T1000 (cell line): ENCODE data around the gene PPP1R10.
"Not testable (repeated sequence)": the region's sequence is repeated elsewhere in the genome, so short reads cannot be mapped to it uniquely, and the experiment has no call there.

Experiments
- DNase-seq: peaks from one replicate; lab custom pipeline; 2025; ENCODE audit warnings: mixed read lengths; lab: John Stamatoyannopoulos, UW

PPP1R10 gene

GRCh38 chr6:30616811-30617564 is at the start of gene PPP1R10:
TSS of gene PPP1R10 (minus strand) at chr6:30617243. CDS start at chr6:30609944, 7,299 bp downstream.
- DNase-seq, result peak; percentile 99

DNA sequence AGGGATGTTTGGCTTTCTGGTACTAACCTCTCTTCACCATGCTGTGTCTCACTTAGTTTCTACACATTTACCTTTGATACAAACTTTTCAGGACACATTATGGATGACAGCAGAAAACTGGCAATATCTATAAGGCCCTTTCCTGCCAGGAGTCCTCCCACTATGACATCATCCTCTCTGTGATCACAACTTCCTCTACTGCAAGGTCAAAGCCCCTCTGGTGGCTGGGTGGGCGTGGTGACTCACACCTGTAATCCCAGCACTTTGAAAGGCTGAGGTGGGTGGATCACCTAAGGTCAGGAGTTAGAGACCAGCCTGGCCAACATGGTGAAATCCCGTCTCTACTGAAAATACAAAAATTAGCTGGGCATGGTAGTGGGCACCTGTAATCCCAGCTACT is 49.3 kb upstream of the PPP1R10 start:
- not testable (repeated sequence) for DNase-seq

DNA sequence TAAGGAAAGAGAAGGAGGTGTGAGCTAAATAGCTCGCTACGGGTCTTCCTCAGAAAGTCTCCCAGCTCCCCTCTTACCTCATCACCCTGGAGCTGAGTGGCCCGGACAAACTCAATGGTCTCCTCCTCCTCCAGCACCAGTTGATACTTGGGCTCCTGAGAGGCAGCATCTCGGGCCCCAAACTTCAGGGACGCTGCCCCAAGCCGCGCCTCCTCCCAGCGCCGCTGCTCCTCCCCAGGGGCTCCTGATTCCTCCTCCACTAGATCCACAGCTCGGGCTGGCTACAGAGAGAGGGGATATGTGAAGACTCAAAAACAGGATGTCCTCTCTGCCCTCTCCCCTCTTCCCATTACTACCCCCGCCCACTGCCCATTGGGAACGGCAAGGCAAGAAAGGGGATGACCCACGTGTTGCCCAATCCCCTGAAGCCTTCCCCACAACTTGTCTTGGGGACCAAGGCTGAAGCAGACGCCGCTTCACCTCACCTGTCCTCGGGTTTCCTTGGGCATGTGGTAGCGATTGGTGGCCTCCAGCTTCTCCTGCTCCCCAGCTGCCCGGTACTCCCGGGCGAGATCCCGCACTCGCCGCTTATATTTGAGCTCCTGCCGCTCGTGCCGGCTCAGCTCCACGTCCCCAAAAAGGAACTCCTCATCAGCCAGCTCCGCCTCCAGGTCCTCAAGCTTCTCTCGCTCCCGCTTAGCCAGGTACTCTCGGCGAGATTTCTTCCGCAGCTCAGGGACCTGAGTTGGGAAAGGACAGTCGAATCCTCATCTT is 48.1 kb upstream of the PPP1R10 start:
- DNase-seq, result no peak

GRCh38 chr6:30657922-30658321 is 40.9 kb upstream of the PPP1R10 start:
- DNase-seq, result not testable (repeated sequence)

DNA sequence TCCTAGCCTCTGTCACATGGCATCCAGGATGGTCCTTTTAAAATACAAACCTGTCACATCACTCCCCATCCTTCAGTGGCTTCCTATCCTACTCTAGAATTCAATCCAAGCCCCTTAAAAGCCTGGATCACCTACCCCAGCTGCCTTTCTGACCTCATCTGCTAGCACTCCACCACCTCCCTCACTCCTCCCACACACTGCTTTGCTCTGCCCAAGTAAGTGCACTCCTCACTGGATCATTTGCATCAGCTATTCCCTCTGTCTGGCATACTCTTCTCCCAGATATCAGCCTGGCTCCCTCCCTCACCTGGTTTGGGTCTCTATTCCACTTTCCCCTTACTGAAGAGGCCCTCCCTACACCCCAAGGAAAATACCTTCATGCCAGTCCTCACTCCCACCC is 40.4 kb upstream of the PPP1R10 start:
- DNase-seq, result no peak

- DNase-seq, result no peak
These were observed 39.5 kb upstream of the PPP1R10 start for GRCh38 chr6:30656513-30656912.

DNA sequence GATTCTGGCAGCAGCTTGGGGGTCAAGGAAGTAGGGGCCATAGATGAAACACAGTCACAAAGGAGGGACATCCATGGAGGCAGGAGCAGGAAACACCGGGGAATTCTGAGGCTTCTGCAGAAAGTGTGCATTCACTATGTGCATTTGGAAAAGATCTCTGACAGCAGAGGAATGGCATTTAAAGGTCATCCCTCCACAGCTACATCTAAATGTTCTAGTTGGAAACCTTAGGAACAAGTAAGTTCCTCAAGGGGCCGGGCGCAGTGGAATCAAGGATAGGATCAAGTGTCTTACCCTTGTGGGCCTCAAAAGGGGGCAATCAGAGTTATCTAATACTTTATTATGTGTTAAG is 38.7 kb upstream of the PPP1R10 start:
- DNase-seq, result no peak

DNA sequence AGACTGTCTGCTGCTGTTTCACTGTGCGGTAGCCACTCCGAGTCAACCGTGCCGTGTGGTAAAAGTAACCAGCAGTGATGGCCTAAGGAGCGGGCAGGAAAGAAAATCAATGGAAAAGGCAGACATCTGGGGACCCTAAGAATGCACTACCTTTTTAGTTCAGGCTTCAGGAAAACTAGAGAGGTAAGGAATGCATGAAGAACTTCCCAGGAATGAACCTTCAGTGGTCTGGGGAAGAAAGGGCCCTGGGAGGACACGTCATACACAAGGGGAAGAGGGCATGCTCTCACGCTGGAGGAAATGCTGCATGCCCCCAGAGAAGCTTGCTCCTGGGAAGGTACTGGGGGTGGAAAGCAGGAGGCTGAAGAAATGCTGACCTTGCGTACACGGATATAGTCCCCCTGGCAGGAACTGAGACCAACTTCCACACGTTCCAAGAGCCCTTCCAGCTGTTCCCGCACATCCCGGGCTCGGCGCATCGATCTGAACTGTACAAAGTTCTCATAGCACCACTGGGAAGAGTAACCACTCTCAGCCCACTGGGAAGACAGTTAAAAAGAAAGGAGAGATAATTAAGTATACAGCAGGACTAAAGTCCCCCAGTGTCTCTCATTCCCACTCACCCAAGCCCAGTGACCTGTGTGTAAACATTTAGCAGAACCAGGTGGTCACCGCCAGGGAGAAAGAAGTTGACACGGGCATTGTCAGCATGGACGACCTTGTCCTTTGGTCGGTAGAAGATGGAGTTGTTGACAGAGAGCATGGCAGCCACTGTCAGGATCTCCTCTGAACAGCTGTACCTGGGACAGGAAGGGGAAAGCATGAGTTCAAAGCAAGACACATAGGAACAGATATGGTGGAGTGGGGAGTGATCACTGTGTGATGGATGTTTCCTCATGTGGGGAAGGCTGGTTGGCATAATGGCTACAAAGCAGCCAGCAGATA is 38.0 kb upstream of the PPP1R10 start:
- no peak for DNase-seq

- no peak for DNase-seq
These were observed 34.1 kb upstream of the PPP1R10 start for GRCh38 chr6:30651143-30651542.

DNA sequence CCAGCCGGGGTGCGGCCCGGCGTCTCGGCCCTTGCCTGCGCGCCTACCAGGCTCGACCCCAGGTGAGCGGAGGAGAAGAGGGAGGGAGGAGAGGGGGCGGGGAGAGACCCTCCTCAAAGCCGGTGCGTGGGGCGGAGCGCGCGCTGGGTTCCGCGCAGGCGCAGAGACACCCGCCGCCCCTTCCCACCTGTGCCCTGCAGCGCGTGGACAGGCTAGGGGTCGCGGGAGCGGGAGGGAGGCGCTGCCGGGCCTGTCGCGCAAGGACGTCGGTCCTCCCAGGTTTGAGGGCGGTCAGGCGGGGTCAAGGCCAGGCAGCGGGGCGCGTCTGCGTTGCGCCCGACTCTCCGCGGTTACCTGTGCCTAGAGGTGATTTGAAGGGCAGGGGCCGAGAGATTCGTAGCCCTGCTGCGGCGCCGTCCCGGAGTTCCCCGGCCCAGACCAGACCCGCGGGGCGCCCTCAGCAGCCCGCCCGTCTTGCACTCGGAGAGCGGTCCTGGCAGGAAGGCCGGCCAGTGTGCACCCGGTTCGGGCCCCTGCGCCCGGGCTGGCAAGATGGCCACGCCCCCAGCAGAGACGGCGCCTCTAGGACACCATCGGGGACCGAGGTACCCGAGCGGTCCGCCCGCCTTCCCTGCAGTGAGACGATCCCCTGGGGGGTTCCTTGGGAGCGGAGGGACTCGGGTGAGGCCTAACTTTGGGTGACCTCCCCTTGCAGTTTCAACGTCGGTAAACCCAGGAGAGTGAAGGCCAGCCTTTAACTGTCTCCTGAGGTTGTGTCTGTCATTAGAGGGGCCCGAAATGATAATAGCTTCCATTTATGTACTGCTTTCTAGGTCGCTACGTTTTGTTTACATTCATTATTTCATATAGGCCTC is 30.4 kb upstream of the PPP1R10 start:
- DNase-seq, result peak; percentile 69

GRCh38 chr6:30646450-30647241 is 29.6 kb upstream of the PPP1R10 start, which contains the start of gene C6orf136:
TSS of gene C6orf136 (plus strand) at chr6:30647133. CDS start at chr6:30647232, 99 bp downstream.
- DNase-seq, result peak; percentile 87

GRCh38 chr6:30645989-30646388 is 28.9 kb upstream of the PPP1R10 start:
- no peak for DNase-seq

DNA sequence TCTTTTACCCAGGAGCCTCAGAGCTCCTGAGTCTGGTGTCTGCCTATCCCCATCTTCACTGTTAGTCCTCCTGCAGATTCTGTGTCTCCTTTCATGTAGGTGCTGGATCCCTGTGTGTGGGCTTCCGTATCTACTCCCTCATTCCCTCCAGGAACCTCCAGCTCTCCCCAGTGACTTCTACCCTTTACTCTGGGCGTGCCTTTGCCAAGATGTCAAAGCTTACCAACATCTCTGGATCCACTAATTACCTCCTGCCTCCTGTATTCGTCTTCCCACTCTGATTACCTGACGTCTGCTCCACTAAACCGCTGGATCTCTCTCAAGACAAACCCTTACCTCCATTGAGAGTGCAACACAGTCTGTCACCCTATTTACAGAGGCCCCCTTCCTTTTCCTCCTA is 27.7 kb upstream of the PPP1R10 start:
- no peak for DNase-seq

GRCh38 chr6:30643656-30644055 is 26.6 kb upstream of the PPP1R10 start:
- no peak for DNase-seq

- DNase-seq, result no peak
These were observed 24.0 kb upstream of the PPP1R10 start for GRCh38 chr6:30641048-30641447.

DNA sequence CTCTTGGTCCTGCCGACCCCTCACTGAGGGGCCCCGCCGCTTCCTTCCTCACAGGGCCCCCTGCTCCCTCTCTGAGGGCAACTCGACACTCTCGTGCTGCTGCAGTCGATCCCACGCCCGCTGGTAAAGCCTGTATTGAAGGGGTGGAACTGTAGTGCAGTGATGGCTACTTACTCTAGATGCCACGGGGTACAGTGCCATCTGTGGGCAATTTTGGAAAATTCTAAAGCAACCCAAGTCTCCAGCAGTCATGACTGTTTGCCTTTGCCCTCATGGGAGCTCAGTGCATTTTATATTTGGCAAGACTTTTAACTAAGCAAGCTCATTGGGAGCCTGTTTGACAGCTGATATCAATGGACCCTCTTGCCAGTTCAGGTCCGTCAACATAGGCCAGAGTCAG is 23.4 kb upstream of the PPP1R10 start:
- no peak for DNase-seq

- DNase-seq, result no peak
These were observed 18.8 kb upstream of the PPP1R10 start for GRCh38 chr6:30635834-30636233.

- peak; percentile 80 for DNase-seq
These were observed 9.7 kb upstream of the PPP1R10 start, which contains the start of gene ATAT1 for GRCh38 chr6:30626484-30627366. TSS of gene ATAT1 (plus strand) at chr6:30626874.

GRCh38 chr6:30625511-30625910 is 8.5 kb upstream of the PPP1R10 start:
- DNase-seq, result no peak
